Measurements from ENCODE around the gene FIGN.

DNA sequence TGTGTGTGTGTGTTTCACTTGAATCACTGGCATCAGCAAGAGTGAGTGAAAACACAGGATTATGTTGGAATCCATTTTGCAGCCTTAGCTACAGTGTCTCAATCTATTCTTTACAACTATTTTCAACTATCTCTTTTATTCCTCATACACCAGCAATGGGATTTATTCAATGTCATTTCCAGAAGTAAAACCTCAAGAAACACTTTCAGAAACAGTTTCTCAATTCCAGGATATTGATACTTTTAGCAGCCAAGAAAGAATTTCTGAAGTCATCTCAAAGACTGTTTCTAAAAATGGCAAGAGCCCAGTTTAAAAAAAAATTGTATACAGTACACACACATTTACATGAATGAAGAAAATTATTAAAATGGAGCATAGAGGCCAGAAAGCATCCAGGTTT, 171.6 kb downstream of the FIGN start:
- TF ChIP-seq POLR2AphosphoS5 (IDR thresholded peaks at IDR 0.05; ENCODE audit: low read depth, low read length) (no peak), POLR2A (IDR thresholded peaks at IDR 0.05; ENCODE audit: low read depth, low read length) (no peak), TAF1 (IDR thresholded peaks at IDR 0.05; ENCODE audit: borderline replicate concordance, low read depth, low read length) (no peak)

Data from GM12892 (cell line).